Neural progenitor cell (in vitro differentiated cells): Measurements from ENCODE around the gene PLCZ1. TPM values are rescaled to one million over a fixed set of nuclear protein-coding genes. Genes with fewer than 3 reads are reported as not detected.

Source experiments
- DNase-seq: peaks from one replicate; pipeline ENCODE4 v3.0.0-alpha.2; 2016; ENCODE audit warnings: low spot score
- H2AFZ ChIP-seq: fragments of 200-600 bp; sonication (generic); replicated peaks from 2 replicates; pipeline ENCODE4 v1.6.1; 2016; ENCODE audit warnings: antibody characterized with exemption
- H3F3A ChIP-seq: fragments of 200-600 bp; sonication (generic); 2 replicates; pipeline ENCODE4 v1.6.1; 2016; ENCODE audit warnings: antibody characterized with exemption, low read depth
- H3K27ac ChIP-seq: fragments of 200-600 bp; sonication (generic); 2 replicates; pipeline ENCODE4 v1.5.1; 2016; ENCODE audit warnings: mild to moderate bottlenecking
- H3K27me3 ChIP-seq: fragments of 200-600 bp; sonication (generic); 2 replicates; pipeline ENCODE4 v1.6.1; 2016; ENCODE audit warnings: mild to moderate bottlenecking, moderate library complexity
- H3K36me3 ChIP-seq: fragments of 200-600 bp; sonication (generic); 2 replicates; pipeline ENCODE4 v1.5.1; 2016
- H3K4me1 ChIP-seq: fragments of 200-600 bp; sonication (generic); 2 replicates; pipeline ENCODE4 v1.6.1; 2016; ENCODE audit warnings: mixed run types
- H3K4me2 ChIP-seq: fragments of 200-600 bp; sonication (generic); 2 replicates; pipeline ENCODE4 v1.6.1; 2016
- H3K4me3 ChIP-seq: fragments of 200-600 bp; sonication (generic); 2 replicates; pipeline ENCODE4 v1.5.1; 2016
- H3K79me2 ChIP-seq: fragments of 200-600 bp; sonication (generic); 2 replicates; pipeline ENCODE4 v1.6.1; 2016; ENCODE audit warnings: low read depth
- H3K9ac ChIP-seq: fragments of 200-600 bp; sonication (generic); 2 replicates; pipeline ENCODE4 v1.6.1; 2016
- H3K9me3 ChIP-seq: fragments of 200-600 bp; sonication (generic); 2 replicates; pipeline ENCODE4 v1.5.1; 2016; ENCODE audit warnings: low read depth
- H4K20me1 ChIP-seq: fragments of 200-600 bp; sonication (generic); 2 replicates; pipeline ENCODE4 v1.6.1; 2016; ENCODE audit warnings: low read depth
- H3K27ac Mint-ChIP-seq: 3 replicates; pipeline ENCODE4 v1.8.0; 2021; ENCODE audit warnings: mixed read lengths
- H3K27me3 Mint-ChIP-seq: 2 replicates; pipeline ENCODE4 v1.8.0; 2022; ENCODE audit warnings: low read depth, mild to moderate bottlenecking, inconsistent platforms, moderate library complexity, mixed read lengths; ENCODE audit not compliant: insufficient read depth
- H3K36me3 Mint-ChIP-seq: 3 replicates; pipeline ENCODE4 v1.8.0; 2021; ENCODE audit warnings: mixed read lengths
- H3K4me1 Mint-ChIP-seq: 3 replicates; pipeline ENCODE4 v1.8.0; 2021; ENCODE audit warnings: mixed read lengths
- H3K4me3 Mint-ChIP-seq: 3 replicates; pipeline ENCODE4 v1.8.0; 2021; ENCODE audit warnings: mild to moderate bottlenecking, moderate library complexity, mixed read lengths
- H3K9me3 Mint-ChIP-seq: 3 replicates; pipeline ENCODE4 v1.8.0; 2020; ENCODE audit warnings: mixed read lengths
- CTCF ChIP-seq: fragments of 200-600 bp; sonication (generic); IDR thresholded peaks from 2 replicates; pipeline ENCODE4 v1.5.1; 2017; ENCODE audit warnings: antibody characterized with exemption, mild to moderate bottlenecking
- EZH2 ChIP-seq: fragments of 200-600 bp; sonication (generic); IDR thresholded peaks from 2 replicates; pipeline ENCODE4 v1.6.1; 2017; ENCODE audit warnings: antibody characterized with exemption, mild to moderate bottlenecking, moderate library complexity
- EZH2phosphoT487 ChIP-seq: fragments of 200-600 bp; sonication (generic); IDR thresholded peaks from 2 replicates; pipeline ENCODE4 v1.6.1; 2017; ENCODE audit warnings: antibody characterized with exemption
- total RNA-seq: library from RNA; depleted of rRNA; stranded (reverse); fragments of >200 nt; gene quantifications from 2 replicates; pipeline ENCODE4 v1.2.3, GENCODE V29; 2015; ENCODE audit warnings: low replicate concordance

PLCZ1 gene
- total RNA-seq, 1 donor from 2014 or later: not detected

DNA sequence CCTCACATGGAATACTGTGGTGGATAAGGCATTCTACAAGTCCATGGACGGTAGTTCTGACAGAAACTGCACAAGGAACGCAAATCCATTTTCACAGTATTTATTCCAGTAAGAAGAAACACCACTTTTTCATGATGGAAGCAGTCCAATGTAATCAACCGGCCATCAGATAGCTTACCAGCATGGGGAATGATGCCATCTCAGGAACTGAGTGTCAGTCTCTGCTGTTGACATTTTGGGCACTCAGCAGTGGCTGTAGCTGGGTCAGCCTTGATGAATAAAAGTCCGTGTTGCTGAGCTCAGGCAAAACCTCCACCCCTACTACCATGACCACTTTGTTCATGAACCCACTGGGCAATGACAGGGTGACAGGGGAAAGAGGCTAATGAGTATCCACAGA, 103.4 kb downstream of the PLCZ1 start:
- no peaks in the 10 kb centered on the region for H3K4me1 ChIP-seq
- no peak overlapping the region for H3K4me2 ChIP-seq
- Mint-ChIP-seq H3K9me3 (peaks cover 6% of the 10 kb centered on the region), H3K27me3 (no peaks in the 10 kb centered on the region), H3K27ac (no peak overlapping the region), H3K36me3 (no peaks in the 10 kb centered on the region), H3K4me3 (no peak overlapping the region), H3K4me1 (no peaks in the 10 kb centered on the region)
- H2AFZ ChIP-seq: no peak overlapping the region
- no peak overlapping the region for H3K9ac ChIP-seq
- TF ChIP-seq EZH2 (no peak), CTCF (no peak), EZH2phosphoT487 (no peak)
- H3F3A ChIP-seq: no peaks in the 10 kb centered on the region
- no peak overlapping the region for H3K4me3 ChIP-seq
- H3K36me3 ChIP-seq: no peaks in the 10 kb centered on the region
- DNase-seq: no peak
- no peak overlapping the region for H3K27ac ChIP-seq
- H3K9me3 ChIP-seq: no peaks in the 10 kb centered on the region
- H3K27me3 ChIP-seq: no peaks in the 10 kb centered on the region
- H3K79me2 ChIP-seq: no peaks in the 10 kb centered on the region
- no peaks in the 10 kb centered on the region for H4K20me1 ChIP-seq

Other genes with a start within 250 kb of the PLCZ1 start
- gene CAPZA3, start 107 bp upstream of the PLCZ1 start, total RNA-seq: not detected in 2 replicates